ENCODE measurements around the gene NUCKS1. TPM values are rescaled to one million over a fixed set of nuclear protein-coding genes. Genes with fewer than 3 reads are reported as not detected.

NUCKS1 gene
- total RNA-seq, 2 experiments from 2014 or later = 152 to 287 TPM

- Histone ChIP-seq H4K20me1 (ENCODE audit: insufficient read depth, low read length) (no peaks in the 10 kb centered on the region), H3K4me1 (ENCODE audit: insufficient read depth, low read length, poor library complexity, severe bottlenecking) (no peaks in the 10 kb centered on the region), H3K9me3 (ENCODE audit: low read length) (no peaks in the 10 kb centered on the region), H3K4me3 (ENCODE audit: low read depth, low read length, poor library complexity, severe bottlenecking) (no peak overlapping the region), H2AFZ (ENCODE audit: low read length) (no peak overlapping the region), H3K4me2 (ENCODE audit: low read length) (no peak overlapping the region), H3K9me2 (ENCODE audit: insufficient read depth, low read length) (no peaks in the 10 kb centered on the region), H3K27ac (ENCODE audit: low read depth, low read length, poor library complexity, severe bottlenecking) (no peak overlapping the region), H3K36me3 (ENCODE audit: insufficient read depth, low read length) (no peaks in the 10 kb centered on the region), H3K79me2 (ENCODE audit: insufficient read depth, low read depth, low read length) (no peaks in the 10 kb centered on the region)
- intact Hi-C loops (cut with micrococcal nuclease; ENCODE audit: unreplicated experiment) = no loop called here
- TF ChIP-seq EZH2phosphoT487 (IDR thresholded peaks at IDR 0.05; ENCODE audit: borderline replicate concordance, low read depth, low read length) = no peak
- peak; percentile 13 for DNase-seq (ENCODE audit: low spot score)
- ChIA-PET CTCF (ENCODE audit: unreplicated experiment) (no interaction called here), POLR2A (interaction anchor here (0.7 kb wide), 1 partner anchor 432 kb away, joined by 5 read pairs; no protein-coding TSS in a partner anchor)
- no TSS peak for BruUV-seq (replicated peaks)
These were observed 32.8 kb upstream of the NUCKS1 start for GRCh38 chr1:205782627-205783432.

DNA sequence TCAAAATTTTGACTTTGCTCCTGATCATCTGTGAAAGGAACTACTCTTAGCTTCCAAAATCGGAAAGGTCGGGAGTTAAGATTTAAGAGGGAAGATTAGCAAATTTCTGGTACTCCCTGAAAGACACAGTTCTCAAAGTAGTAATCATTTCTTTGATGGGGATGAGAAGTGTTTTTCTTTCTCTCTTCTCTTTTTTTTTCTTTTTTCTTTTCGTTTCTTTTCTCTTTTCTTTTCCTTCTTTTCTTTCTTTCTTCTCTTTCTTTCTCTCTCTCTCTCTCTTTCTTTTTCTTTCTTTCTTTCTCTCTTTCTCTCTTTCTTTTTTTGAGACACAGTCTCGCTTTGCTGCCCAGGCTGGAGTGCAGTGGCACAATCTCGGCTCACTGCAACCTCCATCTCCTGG is 30.4 kb upstream of the NUCKS1 start:
- Histone ChIP-seq H3K9me2 (ENCODE audit: insufficient read depth, low read length) (no peaks in the 10 kb centered on the region), H3K9me3 (ENCODE audit: low read length) (peaks cover 6% of the 10 kb centered on the region; the same call in 1 of the 2 replicates), H3K4me1 (ENCODE audit: insufficient read depth, low read length, poor library complexity, severe bottlenecking) (peaks cover 5% of the 10 kb centered on the region), H2AFZ (ENCODE audit: low read length) (no peak overlapping the region), H3K79me2 (ENCODE audit: insufficient read depth, low read depth, low read length) (no peaks in the 10 kb centered on the region), H3K4me3 (ENCODE audit: low read depth, low read length, poor library complexity, severe bottlenecking) (no peak overlapping the region), H3K36me3 (ENCODE audit: insufficient read depth, low read length) (no peaks in the 10 kb centered on the region), H4K20me1 (ENCODE audit: insufficient read depth, low read length) (no peaks in the 10 kb centered on the region), H3K27ac (ENCODE audit: low read depth, low read length, poor library complexity, severe bottlenecking) (no peak overlapping the region), H3K4me2 (ENCODE audit: low read length) (no peak overlapping the region)
- no peak for DNase-seq (ENCODE audit: low spot score)
- CTCF ChIA-PET (ENCODE audit: unreplicated experiment) = no interaction called here
- POLR2A ChIA-PET = interaction anchor here (0.6 to 0.7 kb wide), 2 partner anchors 48 to 65 kb away, joined by 3 read pairs; no protein-coding TSS in a partner anchor
- TF ChIP-seq EZH2phosphoT487 (IDR thresholded peaks at IDR 0.05; ENCODE audit: borderline replicate concordance, low read depth, low read length) (no peak), CTCF (conservative IDR thresholded peaks at IDR 0.05; ENCODE audit: low read length) (no peak)
- no TSS peak for BruUV-seq (replicated peaks)
- intact Hi-C loops (cut with micrococcal nuclease; ENCODE audit: unreplicated experiment) = no loop called here

DNA sequence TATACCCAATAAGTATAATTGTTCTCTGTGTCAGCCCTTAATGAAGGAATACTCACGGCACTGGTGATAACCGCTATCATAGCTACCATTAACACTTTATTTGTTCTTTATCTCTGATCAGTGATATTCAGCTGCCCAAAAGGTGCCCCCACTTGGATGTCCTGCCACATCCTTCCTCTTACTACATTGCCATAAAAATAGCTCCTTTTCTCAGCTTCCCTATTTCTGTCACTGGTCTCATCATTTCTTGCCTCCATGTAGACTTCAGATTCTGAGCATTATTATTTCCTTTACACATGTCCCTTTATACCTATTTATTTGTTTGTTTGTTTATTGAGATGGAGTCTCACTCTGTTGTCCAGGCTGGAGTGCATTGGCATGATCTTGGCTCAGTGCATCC is 28.0 kb upstream of the NUCKS1 start:
- H3K79me2 ChIP-seq (ENCODE audit: insufficient read depth, low read depth, low read length) = no peaks in the 10 kb centered on the region
- H3K9me2 ChIP-seq (ENCODE audit: insufficient read depth, low read length) = no peaks in the 10 kb centered on the region
- H3K36me3 ChIP-seq (ENCODE audit: insufficient read depth, low read length) = no peaks in the 10 kb centered on the region
- H3K4me2 ChIP-seq (ENCODE audit: low read length) = no peak overlapping the region
- ChIA-PET POLR2A (no interaction called here), CTCF (ENCODE audit: unreplicated experiment) (no interaction called here)
- H4K20me1 ChIP-seq (ENCODE audit: insufficient read depth, low read length) = no peaks in the 10 kb centered on the region
- TF ChIP-seq CTCF (conservative IDR thresholded peaks at IDR 0.05; ENCODE audit: low read length) = no peak
- TF ChIP-seq EZH2phosphoT487 (IDR thresholded peaks at IDR 0.05; ENCODE audit: borderline replicate concordance, low read depth, low read length) = no peak
- no peak overlapping the region for H3K27ac ChIP-seq (ENCODE audit: low read depth, low read length, poor library complexity, severe bottlenecking)
- H3K4me3 ChIP-seq (ENCODE audit: low read depth, low read length, poor library complexity, severe bottlenecking) = no peak overlapping the region
- no peak overlapping the region for H2AFZ ChIP-seq (ENCODE audit: low read length)
- no TSS peak for BruUV-seq (replicated peaks)
- peaks cover 15% of the 10 kb centered on the region for H3K4me1 ChIP-seq (ENCODE audit: insufficient read depth, low read length, poor library complexity, severe bottlenecking)
- intact Hi-C loops (cut with micrococcal nuclease; ENCODE audit: unreplicated experiment) = no loop called here
- DNase-seq (ENCODE audit: low spot score) = no peak
- H3K9me3 ChIP-seq (ENCODE audit: low read length) = peaks cover 6% of the 10 kb centered on the region; the same call in 1 of the 2 replicates
